GM10266 (cell line): ENCODE results near the gene KCNAB1.

Experiments
- DNase-seq: peaks from one replicate; pipeline ENCODE4 v3.0.0; 2012; ENCODE audit errors: extremely low spot score
- CTCF ChIP-seq: IDR thresholded peaks from 2 replicates; pipeline ENCODE4 v1.5.1; 2012; ENCODE audit warnings: mild to moderate bottlenecking, low read depth; ENCODE audit not compliant: control insufficient read depth, insufficient read depth; ENCODE audit errors: missing control alignments

KCNAB1 gene

DNA sequence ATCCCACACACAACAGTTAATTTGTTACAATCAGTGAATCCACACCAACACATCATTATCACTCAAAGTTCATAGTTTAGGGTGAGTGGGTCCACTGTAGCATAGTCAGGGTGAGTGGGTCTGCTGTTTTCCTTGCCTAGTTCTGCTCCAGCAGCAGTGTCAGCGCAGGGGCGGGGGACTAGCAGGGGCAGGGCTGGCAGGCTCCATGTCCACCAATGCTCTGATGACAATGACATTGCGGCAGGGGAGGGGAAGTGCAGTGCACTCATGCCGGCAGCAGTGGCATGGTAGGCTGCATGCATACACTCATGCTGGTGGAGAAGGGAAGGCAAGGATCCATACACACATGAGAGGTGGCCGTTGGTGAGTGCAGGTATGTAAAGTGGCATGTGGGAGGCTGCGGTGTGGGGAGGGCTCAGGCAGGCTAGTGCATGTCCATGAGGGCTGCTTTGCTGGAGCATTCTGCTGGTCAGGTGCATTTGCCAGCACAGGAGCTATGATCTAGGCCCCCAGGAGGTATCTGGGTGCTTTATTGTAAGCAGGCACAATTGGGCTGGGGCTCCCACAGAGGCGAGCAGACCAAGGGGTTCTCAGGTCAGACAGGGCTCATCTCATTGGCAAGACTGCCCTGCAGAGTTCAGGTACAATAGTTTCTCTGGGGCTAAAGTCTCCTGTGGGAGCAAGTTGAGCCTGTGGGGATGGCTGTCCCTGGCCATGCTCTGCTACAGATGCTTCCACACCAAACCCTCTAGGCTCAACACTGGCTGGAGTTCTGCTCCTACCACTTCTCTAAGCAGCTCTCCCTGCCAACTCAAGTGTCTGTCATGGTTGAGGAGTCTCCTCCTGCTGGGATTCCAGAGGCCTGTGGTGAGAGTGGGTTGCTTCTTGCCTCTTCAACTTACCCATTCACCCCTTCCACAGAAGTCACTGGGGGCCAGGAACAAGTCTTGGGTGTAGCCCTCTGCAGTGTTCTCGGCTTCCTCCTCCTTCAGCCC lies 81.3 kb downstream of the KCNAB1 start:
- TF ChIP-seq CTCF = no peak
- DNase-seq = no peak

GRCh38 chr3:156206157-156206556 lies 85.8 kb downstream of the KCNAB1 start:
- TF ChIP-seq CTCF = no peak
- no peak for DNase-seq

- TF ChIP-seq CTCF = no peak
Observed at GRCh38 chr3:156207802-156208685, 87.7 kb downstream of the KCNAB1 start.

DNA sequence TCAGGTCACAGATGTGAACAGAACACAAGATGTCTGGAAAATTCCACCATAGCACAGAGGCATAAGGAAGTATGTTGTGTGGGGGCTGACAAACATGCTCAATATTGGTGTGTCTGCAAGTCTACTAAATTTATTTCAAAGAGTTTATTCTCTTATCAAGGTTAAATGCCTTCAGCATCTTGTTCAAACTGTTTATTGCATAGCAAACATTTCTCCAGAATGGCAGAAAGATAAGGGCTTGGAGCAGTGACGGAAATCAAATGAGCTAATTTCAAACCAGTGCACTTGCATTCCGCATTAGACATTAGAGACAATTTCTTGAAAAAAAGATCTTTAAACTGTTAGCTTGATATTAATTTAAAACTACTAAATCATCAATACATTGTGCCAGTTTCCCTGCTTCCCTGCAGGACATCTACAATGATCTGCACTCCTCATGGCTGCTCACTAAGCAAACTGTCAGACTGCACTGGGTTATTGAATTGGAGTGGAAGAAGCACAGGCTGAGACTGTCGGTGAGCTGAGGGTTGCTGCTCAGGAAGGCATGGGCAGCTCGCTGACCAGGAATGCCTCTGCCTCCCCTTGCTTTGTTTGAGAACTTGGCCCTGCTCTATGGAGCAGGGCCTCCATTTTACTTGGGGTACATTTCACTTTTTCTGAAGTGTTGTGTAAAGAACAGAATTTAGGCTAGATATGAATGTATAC lies 89.4 kb downstream of the KCNAB1 start:
- no peak for TF ChIP-seq CTCF
- no peak for DNase-seq

More at GRCh38 chr3:156207802-156208685, 87.7 kb downstream of the KCNAB1 start:
- no peak for DNase-seq

DNA sequence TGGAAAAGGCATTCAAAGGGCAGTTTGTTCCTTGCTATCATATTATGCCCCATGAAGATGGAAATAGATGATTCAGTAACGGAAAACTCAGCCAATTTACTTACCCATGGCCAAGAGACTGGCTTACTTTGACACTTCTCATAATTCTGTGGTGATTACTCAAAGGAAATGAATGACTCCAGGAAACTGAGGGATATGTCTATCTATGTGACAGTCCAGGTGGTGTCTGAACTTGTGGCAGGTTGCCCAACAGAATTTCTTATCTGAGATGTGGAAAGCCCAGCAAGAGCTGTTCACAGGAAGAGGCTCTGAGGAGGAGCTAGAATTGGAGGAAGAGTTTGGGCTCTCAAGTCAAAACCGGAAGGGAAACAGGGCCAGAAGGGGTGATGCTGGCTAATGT lies 91.2 kb downstream of the KCNAB1 start:
- no peak for DNase-seq
- no peak for TF ChIP-seq CTCF

GRCh38 chr3:156214676-156215075 lies 94.3 kb downstream of the KCNAB1 start:
- DNase-seq = no peak
- TF ChIP-seq CTCF = no peak
